Stimulated activated CD4-positive, alpha-beta T cell treated with anti-CD3 and anti-CD28 coated beads, Interleukin-12 subunit alpha, Interleukin-12 subunit beta, amount 100 ng/mL, for 24 hours (primary cell): ENCODE data around the gene CHTOP.

Experiments
- DNase-seq, 2 experiments: peaks; one replicate each; pipeline ENCODE4 v3.0.0-alpha.2; 2020; ENCODE audit warnings: low read depth in 2 of 2

CHTOP gene

DNA sequence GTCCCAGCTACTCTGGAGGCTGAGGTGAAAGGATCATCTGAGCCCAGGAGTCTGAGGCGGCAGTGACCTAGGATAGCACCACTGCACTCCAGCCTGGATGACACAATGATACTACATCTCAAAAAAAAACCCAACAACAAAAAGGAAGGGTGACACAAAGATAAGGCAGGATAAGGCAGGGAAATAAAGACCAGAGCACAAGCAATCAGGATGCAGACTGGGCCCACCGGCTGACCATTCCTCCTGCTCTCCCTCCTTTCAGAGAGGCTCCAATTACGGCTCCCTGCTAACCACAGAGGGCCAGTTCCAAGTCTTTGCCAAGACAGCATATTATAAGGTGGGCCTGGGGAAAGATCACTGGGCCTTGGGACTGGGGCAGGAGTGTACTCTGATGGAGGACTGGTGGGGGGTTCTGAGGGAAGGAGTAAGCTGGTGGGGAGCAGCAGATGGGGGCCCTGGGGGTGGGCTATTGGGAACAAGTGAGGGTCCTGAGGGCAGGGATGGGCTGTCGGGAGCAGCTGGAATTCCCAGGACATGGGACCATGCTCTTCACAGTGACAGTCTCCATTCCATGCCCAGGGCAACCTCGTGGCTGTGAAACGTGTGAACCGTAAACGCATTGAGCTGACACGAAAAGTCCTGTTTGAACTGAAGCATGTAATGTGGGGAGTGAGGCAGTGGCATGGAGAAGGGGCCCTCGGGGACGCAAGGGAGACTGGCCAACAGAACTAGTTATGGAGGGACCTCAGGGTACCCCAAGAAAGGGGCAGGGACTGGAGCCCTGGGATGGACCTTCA lies 51.9 kb downstream of the CHTOP start:
- no peak for DNase-seq

DNA sequence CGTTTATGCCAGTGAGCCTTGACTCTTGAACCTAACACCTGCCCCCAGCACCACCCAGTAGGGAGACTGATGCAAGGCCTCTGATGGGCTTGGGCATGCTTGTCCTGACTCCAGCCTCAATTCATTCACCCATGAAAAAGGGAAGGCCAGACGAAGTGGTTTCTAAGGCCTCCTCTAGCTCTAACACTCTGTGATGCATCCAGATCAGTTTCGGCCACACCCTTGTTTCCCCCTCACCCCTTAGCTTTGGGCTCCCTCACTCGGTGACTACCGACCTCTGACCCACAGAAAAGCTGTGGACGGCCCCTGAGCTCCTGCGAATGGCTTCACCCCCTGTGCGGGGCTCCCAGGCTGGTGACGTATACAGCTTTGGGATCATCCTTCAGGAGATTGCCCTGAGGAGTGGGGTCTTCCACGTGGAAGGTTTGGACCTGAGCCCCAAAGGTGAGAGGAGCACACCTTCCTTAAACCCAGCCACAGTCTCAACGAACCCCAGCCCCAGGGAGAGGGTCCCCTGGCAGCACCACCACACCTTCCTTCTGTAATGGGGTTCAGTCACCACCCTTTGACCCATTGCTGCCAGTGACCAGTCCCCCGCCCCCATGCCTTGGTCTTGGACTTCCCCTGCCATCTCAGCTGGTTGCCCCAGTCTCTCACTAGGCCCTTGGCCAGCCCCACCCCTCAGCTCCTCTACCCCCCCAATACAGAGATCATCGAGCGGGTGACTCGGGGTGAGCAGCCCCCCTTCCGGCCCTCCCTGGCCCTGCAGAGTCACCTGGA lies 53.7 kb downstream of the CHTOP start:
- no peak for DNase-seq

DNA sequence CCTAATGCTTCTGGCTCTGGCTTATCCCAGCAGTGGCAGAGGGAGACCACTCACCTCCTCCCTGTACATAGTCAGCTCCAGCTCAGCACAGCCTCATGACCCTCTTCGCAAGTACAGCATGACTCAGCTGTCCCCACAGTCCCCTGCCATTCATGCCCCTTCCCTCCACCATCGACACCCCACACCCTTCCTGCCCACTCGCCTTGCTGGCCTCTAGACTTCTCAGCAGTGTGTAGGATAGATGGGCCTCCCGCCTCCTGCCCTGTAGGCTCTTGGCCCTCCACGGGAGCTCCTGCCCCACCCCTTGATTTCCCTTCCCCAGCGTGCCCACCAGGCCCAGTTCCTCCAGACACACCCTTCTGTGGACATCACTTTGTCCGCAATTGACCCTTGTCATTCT lies 54.4 kb downstream of the CHTOP start:
- DNase-seq: no peak

DNA sequence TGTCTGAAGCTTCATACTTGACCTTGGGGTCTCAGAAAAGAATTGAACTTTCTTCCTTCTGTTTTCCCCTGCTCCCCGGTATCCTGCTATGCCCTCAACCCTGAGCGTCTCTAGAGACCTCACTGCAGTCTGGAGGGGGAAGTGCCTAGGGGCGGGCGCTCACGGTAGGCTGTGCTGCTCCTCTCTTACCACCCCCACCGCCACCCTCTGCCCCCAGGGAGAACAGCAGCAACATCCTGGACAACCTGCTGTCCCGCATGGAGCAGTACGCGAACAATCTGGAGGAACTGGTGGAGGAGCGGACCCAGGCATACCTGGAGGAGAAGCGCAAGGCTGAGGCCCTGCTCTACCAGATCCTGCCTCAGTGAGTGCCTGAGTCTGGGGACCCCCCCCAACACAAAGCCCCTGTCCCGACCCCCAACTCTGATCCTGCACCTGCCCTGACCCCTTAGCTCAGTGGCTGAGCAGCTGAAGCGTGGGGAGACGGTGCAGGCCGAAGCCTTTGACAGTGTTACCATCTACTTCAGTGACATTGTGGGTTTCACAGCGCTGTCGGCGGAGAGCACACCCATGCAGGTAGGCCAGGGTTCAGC lies 55.0 kb downstream of the CHTOP start:
- DNase-seq: no peak

DNA sequence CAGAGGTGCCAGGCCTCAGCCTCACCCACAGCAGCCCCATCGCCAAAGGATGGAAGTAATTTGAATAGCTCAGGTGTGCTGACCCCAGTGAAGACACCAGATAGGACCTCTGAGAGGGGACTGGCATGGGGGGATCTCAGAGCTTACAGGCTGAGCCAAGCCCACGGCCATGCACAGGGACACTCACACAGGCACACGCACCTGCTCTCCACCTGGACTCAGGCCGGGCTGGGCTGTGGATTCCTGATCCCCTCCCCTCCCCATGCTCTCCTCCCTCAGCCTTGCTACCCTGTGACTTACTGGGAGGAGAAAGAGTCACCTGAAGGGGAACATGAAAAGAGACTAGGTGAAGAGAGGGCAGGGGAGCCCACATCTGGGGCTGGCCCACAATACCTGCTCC lies 59.6 kb downstream of the CHTOP start:
- DNase-seq: no peak
